NB4 (cell line): ENCODE data around the gene SNX9.

Experiments used
- POLR2A ChIP-seq: IDR thresholded peaks from 2 replicates; pipeline ENCODE4 v1.6.1; 2011; ENCODE audit warnings: mild to moderate bottlenecking; ENCODE audit not compliant: insufficient read length; ENCODE audit errors: extremely low read depth
- TF ChIP-seq, protein P1 (sequence below): IDR thresholded peaks from 2 replicates; pipeline ENCODE4 v1.6.1; 2011; ENCODE audit warnings: low read depth, low read length
- TF ChIP-seq, protein P2 (sequence below): IDR thresholded peaks from one replicate; pipeline ENCODE4 v1.5.1; 2012; ENCODE audit warnings: low read depth, low read length

DNA sequence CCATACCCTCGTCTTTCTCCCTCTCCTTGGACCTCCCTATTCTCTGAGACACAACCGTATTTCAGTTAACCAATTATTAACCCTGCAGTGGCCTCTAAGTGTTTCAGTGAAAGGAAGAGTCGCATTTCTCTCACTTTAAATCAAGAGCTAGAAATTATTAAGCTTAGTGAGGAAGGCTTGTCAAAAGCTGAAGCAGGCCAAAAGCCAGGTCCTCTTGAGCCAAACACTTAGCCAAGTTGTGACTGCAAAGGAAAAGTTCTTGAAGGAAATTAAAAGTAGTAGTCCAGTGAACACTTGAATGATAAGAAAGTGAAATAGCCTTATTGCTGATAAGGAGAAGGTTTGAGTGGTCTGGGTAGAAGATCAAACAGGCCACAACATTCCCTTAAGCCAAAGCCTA lies 58.3 kb downstream of the SNX9 start:
- TF ChIP-seq, protein P1, sequence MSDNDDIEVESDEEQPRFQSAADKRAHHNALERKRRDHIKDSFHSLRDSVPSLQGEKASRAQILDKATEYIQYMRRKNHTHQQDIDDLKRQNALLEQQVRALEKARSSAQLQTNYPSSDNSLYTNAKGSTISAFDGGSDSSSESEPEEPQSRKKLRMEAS: no peak
- TF ChIP-seq, protein P2, sequence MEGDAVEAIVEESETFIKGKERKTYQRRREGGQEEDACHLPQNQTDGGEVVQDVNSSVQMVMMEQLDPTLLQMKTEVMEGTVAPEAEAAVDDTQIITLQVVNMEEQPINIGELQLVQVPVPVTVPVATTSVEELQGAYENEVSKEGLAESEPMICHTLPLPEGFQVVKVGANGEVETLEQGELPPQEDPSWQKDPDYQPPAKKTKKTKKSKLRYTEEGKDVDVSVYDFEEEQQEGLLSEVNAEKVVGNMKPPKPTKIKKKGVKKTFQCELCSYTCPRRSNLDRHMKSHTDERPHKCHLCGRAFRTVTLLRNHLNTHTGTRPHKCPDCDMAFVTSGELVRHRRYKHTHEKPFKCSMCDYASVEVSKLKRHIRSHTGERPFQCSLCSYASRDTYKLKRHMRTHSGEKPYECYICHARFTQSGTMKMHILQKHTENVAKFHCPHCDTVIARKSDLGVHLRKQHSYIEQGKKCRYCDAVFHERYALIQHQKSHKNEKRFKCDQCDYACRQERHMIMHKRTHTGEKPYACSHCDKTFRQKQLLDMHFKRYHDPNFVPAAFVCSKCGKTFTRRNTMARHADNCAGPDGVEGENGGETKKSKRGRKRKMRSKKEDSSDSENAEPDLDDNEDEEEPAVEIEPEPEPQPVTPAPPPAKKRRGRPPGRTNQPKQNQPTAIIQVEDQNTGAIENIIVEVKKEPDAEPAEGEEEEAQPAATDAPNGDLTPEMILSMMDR: no peak
- no peak for TF ChIP-seq POLR2A
